ENCODE data around the gene TCTN3.

- no peak for TF ChIP-seq POLR2A (IDR thresholded peaks at IDR 0.05)
- TF ChIP-seq CTCF (IDR thresholded peaks at IDR 0.05), result no peak
These were observed 52.8 kb downstream of the TCTN3 start for GRCh38 chr10:95640891-95641315.

All from Peyer's patch (tissue), 4 donors.